Measurements from ENCODE around the gene P4HTM. TPM values are rescaled to one million over a fixed set of nuclear protein-coding genes. Genes with fewer than 3 reads are reported as not detected.

P4HTM gene
- total RNA-seq, 1 donor from 2014 or later, result 53.0 TPM

DNA sequence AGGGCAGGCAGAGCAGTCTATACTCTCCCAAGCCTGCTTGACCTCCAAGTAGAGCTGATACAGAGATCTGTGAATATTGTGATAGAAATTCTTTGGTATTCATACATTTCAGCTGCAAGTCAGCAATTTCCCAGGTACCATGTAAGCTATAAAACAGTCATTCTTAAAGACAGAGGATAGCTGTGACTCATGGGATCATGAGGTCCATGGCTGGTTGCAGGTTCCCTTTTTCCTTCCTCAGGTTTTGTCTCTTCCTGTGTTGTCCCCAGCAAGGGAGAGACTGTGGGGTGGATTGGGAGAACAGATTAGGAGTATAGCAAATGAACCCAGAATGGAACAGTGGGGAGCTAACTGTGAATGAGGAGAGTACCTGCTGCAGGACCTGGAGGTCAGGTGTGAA, 5.4 kb upstream of the P4HTM start:
- no peak for DNase-seq (ENCODE audit: low spot score)

DNA sequence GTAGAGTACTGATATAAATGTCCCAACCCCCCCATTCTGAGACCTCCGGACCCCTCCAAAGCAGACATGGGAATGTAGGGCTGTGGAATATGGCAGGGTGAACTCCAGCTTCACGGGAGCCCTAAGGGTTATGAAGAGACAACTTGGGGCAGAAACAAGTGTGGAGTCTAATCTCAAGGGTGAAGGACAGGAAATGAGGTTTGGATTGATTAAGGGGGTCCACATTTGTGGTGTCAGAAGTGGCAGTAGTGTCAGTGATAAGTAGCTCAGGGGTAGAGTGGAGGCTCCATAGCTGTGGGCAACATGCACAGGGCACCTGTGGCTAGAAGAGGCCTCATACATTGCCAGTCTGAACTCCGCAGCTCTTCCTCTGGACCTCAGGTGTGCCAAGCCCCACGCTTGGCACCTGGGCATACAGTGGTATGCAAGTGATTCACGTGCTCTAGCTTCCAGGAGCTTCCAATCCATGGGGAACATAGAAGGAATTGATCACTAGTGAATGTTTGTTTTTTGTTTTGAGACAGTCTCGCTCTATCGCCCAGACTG, 4.1 kb upstream of the P4HTM start:
- no peak for DNase-seq (ENCODE audit: low spot score)

DNA sequence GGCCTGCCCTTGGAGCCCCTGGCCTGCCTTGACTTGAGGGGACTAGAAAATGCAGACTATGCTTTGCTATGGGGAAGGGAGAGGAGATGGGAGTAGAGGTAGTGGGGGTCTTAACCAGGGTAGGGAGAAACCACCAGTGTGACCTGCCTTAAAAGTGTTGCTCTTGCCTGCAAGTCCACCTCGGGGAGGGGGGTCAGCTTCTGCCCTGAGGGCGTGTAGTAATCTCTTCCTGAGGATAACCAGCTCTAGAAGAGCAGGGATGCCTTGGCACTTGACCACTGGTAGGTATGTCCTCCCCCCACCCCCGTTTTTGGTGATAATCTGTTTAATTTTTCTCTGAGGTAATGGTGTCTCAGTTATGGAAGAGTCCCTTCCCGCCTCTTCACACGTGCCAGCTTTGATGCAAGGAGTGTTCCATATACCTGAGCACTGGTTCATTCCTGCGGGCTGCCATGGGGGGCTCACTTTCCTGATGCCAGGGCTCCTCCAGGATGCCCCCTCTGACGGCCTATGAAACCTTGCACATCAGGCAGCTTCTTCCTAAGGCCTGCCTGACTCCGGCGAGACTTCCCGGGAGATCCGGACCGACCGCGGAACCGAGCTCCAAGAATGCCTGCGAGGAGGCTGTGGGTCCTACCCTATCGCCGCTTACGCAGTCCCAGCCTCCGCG, 780 bp upstream of the P4HTM start:
- DNase-seq (ENCODE audit: low spot score), result peak; percentile 32

DNA sequence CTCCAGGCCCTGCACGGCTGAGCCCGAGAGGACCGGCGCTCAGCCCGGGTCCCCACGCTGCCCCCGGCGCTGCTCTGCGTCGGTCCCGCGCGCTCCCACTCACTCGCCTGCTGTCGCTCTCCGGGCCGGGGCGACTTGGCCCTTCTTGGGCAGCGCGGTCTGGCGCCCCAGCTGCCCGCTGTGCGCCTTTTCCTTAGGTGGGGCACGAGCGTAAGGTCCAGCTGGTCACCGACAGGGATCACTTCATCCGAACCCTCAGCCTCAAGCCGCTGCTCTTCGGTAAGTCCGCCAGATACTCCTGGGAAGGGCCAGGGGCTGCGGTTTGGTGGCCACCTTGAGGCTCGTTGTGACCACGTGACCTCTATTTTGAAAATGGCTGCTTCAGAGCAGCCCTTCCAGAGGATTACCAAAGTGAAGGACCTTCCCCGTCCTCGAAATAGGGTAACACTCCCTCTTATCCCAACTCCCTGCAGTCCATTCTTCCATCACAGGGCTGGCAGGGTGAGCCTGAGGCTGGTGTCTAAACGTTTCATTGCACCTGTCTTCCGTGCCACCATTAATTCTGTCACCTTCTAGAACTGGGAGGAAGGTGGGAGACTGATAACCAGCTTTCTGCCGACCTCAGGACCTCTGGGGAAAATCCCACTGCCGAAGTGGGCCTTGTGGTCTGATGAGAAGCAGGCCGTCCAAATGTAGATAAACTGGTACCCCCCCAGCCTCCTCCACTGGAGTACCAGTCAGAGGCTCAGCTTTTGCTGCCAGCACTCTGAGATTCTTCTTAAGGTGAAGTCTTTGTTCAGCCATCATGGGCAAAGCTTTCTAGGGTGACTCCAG, 812 bp downstream of the P4HTM start:
- DNase-seq (ENCODE audit: low spot score), result no peak

DNA sequence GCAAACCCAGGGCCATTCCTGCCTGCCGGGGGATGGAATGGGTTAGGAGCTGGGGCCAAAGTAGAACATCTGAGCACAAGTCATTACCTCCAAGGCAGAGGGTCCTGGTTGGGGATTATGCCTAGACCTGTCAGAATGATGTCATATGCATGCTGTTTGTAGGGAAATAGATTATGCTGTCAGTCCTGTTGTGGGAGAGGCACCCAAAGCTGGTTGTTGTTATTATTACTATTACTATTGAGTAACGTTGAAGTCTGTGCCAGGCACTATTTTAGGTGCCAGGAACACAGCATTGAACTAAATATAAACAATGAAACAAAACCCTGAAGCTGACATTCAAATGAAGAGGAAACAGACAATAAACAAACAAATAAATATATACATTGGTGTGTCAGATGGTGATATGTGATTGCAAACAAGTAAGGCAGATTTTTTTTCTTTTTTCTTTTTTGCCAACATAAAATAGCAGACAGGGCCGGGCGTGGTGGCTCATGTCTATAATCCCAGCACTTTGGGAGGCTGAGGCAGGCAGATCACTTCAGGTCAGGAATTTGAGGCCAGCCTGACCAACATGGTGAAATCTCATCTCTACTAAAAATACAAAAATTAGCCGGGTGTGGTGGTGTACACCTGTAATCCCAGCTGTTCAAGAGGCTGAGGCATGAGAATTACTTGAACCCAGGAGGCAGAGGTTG, 2.0 kb downstream of the P4HTM start:
- DNase-seq (ENCODE audit: low spot score), result no peak

DNA sequence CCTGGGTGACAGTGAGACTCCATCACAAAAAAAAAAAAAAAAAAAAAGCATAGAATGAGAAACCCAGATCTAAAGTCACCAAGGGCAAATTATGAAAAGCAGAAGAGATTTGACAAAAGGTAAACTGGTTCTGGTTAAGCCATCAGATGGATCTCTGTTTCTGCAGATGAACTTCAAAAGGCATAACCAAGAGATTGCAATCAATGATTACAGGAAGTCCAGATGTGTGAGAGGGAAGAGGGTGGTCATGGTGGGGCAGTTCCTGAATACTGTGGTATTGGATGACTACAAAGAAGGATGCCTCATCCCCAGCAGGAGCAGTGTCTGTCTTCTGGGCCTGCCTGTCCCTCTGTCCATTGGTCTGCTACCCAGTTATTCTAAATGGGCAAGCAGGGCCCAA, 3.8 kb downstream of the P4HTM start:
- DNase-seq (ENCODE audit: low spot score), result no peak

DNA sequence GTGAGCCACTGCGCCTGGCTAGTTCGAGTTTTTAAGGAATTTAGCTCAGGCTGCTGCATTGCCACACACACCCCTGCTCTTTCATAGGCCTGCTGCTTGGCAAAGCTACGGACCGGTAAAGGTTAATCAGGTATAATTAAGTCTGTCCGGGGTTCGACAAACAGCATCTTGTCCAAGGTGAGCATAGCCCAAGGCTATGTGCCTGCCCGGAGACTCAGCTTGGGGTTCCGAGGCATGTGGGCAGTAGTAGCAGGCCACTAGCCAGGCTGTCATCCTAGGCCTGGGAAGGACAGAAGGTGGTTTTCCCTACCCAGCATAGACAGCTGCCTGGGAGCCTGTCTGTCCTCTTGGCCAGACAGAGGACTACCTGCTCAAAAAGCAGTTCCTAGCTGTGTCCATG, 6.6 kb downstream of the P4HTM start:
- DNase-seq (ENCODE audit: low spot score), result no peak

DNA sequence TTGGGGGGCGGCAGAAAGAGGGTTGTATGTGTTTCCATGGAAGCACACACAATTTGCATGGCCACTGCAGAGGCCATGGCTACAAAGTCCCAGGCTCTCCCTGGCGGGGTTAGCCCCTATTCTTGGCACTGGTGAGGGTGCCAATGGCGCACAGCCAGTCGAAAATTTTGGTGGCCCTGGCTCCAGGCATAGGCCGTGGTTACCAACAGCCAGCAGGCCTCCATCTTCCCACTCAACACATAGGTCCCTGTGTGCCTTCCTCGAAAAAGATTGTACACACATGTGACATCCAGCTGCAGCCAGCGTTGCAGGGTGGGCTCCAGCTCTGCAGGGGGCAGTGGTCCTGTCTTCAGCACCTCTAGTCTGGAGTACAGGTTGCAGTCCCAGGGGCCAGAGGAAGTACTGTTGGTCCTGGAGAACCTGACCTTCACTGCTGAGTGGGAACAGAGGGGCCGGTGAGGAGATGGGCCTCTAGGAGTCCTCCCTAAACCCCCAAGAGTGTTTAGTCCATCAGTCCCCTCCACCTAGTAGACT, 7.1 kb downstream of the P4HTM start:
- DNase-seq (ENCODE audit: low spot score), result no peak

DNA sequence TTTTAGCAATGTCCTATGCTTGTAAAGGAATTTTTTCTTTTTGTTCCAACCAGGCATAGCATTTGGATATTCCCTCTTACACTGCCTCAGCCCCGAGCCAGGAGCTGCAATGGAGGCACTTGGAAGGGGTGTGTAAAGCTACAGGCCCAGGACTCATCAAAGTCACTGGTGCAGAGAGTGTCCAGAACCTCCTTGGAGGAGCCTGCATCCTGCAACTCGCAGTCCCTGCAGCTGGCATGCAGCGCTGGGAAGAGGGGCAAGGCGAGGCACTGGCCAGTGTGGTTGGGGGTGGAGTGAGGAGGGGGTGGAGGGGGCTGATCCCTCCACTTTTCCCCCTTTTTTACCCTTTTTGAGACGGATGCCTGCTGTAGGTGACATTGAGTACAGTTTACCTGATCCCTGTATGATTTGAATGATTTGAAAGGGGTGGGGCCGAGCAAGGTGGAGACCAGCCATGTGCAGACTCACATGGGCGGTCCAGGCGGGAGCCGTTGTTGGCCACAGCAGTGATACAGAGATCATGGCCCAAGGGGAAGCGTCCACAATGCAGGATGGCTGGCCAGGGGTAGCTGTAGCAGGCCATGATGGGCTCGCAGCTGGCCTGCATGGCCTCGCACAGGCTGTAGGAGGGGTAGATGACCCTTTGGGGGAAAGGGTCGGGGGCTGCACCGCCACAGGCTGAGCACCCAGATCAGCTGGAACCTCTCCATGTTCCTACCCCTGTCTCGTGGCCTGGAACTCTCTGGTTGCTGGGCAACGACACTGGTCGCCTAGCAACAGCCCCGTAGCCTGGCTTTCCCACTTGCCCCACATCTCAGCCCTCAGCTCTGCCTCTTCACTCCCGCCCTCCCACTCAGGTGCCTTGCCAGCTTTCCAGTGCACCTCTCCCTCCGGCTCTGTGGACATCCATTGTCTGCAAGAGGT, 7.9 kb downstream of the P4HTM start:
- no peak for DNase-seq (ENCODE audit: low spot score)

DNA sequence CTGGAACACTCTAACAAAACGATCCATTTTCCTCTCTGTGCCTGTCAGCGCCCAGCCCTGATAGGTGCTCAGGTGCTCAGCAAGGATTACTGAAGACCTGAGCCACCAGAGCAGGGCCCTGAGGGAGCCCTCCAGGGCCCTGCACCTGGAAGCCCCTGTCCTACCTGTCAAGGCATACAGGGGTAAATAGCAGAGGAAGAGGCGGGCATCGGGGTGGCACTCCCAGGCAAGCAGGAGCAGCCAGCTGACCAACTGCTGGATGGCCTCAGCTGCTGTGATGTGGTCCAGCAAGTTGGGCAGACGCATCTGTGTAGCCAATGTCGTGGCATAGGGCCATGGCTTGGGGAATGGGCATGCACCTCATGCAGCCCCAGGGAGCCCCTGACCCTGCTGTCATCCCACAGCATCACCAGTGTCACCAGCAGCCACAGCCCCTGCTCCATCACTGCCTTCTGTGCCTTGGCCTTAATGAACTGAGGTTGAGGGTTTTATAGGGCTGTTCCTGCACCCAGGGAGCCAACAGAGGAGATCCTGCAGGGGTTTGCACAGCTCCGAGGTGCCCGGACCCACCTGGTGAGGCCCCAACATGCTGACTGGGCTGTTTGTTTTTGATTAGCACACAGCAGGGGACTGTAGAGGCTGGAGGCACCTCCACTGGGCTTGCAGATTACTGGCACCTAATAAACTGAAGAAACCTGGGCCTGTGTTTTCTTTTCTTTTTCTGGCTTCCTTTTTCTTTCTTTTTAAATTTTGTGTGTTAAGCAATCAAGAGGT, 9.2 kb downstream of the P4HTM start:
- DNase-seq (ENCODE audit: low spot score), result no peak

DNA sequence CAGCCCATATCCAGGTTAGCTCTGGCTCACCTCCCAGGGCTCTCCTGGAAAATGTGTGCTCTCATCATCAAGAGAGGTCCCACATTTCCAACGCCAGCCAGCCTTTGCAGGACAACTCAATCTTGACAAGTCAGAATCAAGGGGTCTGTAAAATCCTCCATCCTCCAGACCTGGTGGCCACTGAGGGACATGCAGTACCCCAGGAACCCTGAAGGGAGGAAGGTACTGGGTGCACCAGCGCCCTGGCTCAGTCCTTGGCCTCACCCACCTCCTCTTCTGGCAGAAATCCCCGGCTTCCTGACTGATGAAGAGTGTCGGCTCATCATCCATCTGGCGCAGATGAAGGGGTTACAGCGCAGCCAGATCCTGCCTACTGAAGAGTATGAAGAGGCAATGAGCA, 11.1 kb downstream of the P4HTM start:
- no peak for DNase-seq (ENCODE audit: low spot score)

DNA sequence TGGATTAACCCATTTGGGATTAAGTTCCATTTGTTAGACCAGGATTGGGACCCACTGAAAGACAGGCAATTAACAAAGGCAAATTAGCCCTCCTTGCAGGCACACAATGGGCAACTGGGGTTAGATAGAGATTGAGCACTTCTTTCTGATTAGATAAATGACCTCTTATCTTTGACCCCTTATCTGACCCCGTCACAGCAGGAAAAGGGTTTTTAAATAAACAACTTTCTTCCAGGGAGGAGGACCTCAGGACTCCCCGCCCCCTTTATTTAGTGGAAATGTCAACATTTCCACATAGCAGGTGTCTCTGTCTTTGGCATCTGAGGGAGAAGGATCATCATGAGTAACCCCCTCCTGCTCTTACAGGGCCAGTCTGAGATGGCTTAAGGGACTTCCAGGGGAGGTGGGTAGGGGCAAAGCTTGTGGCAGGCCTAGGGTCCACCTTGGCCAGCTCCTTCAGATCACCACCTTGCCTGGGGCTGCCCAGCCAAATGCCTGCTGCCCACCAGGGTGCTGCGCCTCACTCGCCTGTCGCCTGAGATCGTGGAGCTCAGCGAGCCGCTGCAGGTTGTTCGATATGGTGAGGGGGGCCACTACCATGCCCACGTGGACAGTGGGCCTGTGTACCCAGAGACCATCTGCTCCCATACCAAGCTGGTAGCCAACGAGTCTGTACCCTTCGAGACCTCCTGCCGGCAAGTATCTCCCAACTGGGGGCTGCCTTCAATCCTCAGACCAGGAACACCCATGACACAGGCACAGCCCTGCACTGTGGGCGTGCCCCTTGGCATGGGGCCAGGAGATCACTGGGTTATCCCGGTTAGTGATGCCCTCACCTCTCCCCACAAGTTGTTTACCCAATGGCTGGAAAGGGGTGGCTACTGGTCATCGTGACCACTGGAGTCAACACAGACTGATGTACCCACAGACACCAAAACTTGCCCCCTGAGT, 14.6 kb downstream of the P4HTM start:
- no peak for DNase-seq (ENCODE audit: low spot score)

DNA sequence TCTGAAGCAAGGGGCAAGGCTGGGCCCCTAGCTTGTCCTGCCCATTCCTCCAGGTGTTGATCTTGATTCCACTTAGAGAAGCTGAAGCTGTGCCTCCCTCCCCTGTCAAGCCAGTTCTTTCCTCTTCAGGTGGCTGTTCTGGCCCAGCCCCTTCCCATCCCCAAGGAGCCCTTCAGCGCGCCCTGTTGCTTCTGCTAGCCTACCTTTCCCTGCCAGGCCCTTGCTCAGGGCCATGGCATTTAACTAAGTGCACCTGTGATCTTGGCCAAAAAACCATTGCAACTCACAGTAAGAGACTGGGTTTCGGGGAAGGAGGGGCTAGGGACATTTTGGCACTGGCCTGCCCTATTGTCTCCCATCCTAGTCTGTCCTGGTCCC, 15.3 kb downstream of the P4HTM start:
- DNase-seq (ENCODE audit: low spot score), result no peak

DNA sequence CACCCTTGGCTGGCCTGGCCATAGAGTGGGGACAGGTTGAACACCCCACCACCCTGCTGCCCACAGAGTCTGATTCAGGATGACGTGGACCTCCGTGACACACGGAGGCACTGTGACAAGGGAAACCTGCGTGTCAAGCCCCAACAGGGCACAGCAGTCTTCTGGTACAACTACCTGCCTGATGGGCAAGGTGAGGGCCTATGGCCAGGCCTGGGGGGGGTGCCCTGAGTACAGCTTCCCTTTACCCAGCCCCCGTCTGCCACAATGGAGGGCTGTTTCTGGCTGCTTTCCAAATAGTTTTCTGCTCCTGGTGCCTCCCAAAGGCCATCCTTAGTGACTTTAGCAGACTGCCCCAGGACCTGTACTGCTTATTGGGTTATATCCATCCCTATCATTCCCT, 16.0 kb downstream of the P4HTM start:
- no peak for DNase-seq (ENCODE audit: low spot score)

DNA sequence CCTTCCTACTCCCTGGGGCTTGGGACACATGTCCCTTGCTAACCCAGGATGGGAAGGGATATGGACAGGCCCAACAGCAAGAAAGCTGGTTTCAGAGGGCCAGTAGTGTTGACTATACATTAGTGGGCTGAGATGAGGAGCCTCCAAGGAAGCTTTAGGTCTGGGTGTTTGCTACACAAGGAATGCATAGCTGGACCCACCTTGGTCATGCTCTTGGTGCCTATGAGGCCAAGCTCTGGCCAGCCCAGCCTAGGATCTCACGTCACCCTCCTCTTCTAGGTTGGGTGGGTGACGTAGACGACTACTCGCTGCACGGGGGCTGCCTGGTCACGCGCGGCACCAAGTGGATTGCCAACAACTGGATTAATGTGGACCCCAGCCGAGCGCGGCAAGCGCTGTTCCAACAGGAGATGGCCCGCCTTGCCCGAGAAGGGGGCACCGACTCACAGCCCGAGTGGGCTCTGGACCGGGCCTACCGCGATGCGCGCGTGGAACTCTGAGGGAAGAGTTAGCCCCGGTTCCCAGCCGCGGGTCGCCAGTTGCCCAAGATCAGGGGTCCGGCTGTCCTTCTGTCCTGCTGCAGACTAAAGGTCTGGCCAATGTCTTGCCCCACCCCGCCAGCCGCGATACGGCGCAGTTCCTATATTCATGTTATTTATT, 16.5 kb downstream of the P4HTM start:
- peak; percentile 43 for DNase-seq (ENCODE audit: low spot score)

DNA sequence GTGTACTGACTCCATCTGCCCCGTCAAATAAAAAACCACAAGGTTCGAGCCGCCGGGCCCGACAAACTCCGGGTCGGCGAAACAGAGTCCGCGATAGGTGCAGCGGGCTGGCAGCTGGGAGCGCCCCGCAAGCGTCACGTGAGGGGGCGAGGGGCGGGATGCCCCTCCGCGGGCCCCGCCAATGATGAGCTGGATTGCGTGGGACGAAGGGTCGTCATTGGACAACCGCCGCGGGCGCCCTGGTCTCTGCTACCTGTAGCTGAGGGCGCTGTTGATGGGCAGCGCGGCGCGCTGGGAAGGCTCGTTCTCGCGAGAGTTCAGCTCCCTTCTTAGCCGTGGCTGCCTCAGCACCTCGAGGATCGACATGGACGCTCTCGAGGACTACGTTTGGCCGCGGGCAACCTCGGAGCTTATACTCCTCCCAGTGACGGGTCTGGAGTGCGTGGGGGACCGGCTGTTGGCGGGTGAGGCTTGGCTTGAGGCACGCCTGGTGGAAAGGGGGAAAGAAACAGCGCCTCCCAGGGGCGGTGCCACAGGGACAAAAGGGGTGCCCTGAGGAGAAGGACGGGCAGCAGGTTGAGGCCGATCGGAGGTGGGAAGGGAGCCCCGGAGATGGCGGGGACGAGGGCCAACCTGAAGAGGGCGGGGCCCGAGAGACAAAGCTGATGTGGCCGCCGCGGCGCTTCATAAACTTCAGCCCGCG, 17.2 kb downstream of the P4HTM start, which contains the start of gene WDR6:
Gene WDR6 (plus strand): TSS at position 324 of the 703 bp plus-strand sequence. CDS start 41 bp downstream, at position 365.
- DNase-seq (ENCODE audit: low spot score), result peak; percentile 99

DNA sequence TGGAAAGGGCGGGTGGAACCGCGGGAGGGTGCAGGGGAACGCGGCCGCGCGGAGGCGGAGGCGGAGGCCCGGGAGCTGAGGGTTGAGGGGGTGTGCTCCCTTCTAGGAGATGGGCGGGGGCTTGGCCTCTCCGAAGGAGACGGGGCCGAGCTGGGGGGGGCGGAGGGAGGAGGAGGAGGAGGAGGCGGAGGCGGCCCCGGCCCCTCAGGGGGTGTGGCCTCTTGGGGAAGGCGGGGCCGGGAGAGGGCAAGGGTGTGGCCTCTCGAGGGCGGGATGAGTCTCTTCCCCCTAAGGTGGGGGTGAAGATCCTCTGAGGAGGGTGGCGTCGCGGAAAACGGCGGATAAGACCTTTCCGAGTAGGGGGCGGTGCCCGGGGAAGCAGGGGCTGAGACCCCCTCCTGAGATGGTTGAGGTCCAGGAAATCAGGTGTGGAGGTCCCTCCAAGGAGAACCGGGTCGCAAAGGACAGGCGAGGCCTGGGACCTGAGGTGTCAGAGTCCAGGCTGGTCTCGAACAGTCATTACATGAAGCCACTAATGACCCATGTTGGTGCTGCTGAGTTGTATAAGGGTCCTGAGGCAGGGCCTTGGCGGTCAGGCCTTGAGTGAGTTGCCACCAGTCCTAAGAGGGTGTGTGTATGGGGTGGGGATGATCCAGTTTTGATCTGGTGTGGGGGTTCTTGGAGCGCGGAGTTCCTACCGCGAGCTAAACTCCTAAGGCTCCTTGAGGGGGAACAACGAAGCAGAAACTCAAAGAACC, 17.9 kb downstream of the P4HTM start:
- DNase-seq (ENCODE audit: low spot score), result peak; percentile 95
